Effector memory CD4-positive, alpha-beta T cell (primary cell): ENCODE data around the gene LYPD6.

ENCODE experiments used
- DNase-seq, 3 donors: peaks; one replicate each; pipeline ENCODE4 v3.0.0-alpha.2; 2020
- H3K27ac ChIP-seq: 2 replicates; pipeline ENCODE4 v1.7.0; 2013; ENCODE audit warnings: mild to moderate bottlenecking, low read length, moderate library complexity; ENCODE audit not compliant: insufficient read depth, poor library complexity, severe bottlenecking
- H3K27me3 ChIP-seq: replicated peaks from 2 replicates; pipeline ENCODE4 v1.7.0; 2013; ENCODE audit warnings: mild to moderate bottlenecking, low read length; ENCODE audit not compliant: insufficient read depth, control insufficient read depth, poor library complexity, severe bottlenecking
- H3K36me3 ChIP-seq: 2 replicates; pipeline ENCODE4 v1.7.0; 2013; ENCODE audit warnings: mild to moderate bottlenecking, low read length, moderate library complexity; ENCODE audit not compliant: control insufficient read depth, insufficient read depth
- H3K4me1 ChIP-seq: 2 replicates; pipeline ENCODE4 v1.7.0; 2013; ENCODE audit warnings: low read length, mild to moderate bottlenecking; ENCODE audit not compliant: control insufficient read depth, insufficient read depth, poor library complexity, severe bottlenecking
- H3K4me3 ChIP-seq: 2 replicates; pipeline ENCODE4 v1.7.0; 2013; ENCODE audit warnings: low read length, low read depth, mild to moderate bottlenecking; ENCODE audit not compliant: insufficient read depth, poor library complexity, severe bottlenecking
- H3K9me3 ChIP-seq: 2 replicates; pipeline ENCODE4 v1.7.0; 2013; ENCODE audit warnings: mild to moderate bottlenecking, low read length, moderate library complexity; ENCODE audit not compliant: control insufficient read depth

Gene LYPD6

GRCh38 chr2:149342509-149342908, 12.1 kb downstream of the LYPD6 start:
- Histone ChIP-seq H3K4me3 (no peak overlapping the region), H3K36me3 (no peaks in the 10 kb centered on the region), H3K27me3 (no peaks in the 10 kb centered on the region), H3K4me1 (no peaks in the 10 kb centered on the region), H3K9me3 (no peaks in the 10 kb centered on the region), H3K27ac (no peak overlapping the region)
- no peak for DNase-seq

DNA sequence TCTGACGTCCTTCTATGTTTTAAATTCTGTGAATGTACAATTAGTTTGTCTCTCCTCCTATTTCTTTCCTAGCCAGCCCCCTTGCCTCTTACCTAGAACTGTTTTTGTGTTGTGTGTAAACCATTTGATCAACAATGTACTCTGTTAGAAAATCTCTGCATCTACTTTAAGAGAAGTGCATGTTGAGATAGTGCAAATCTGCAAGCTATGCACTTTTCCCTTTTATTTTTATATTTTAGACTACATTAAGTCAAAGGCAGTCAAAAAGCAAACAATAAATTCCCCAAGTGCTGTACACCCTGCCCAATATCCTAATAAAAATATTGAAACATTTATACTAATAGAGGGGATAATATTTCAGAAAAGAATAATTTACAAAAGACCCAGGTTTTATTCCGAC, 13.7 kb downstream of the LYPD6 start:
- no peak overlapping the region for H3K4me3 ChIP-seq
- no peaks in the 10 kb centered on the region for H3K27me3 ChIP-seq
- H3K4me1 ChIP-seq = no peaks in the 10 kb centered on the region
- H3K27ac ChIP-seq = no peak overlapping the region
- DNase-seq = no peak
- no peaks in the 10 kb centered on the region for H3K9me3 ChIP-seq
- H3K36me3 ChIP-seq = no peaks in the 10 kb centered on the region

DNA sequence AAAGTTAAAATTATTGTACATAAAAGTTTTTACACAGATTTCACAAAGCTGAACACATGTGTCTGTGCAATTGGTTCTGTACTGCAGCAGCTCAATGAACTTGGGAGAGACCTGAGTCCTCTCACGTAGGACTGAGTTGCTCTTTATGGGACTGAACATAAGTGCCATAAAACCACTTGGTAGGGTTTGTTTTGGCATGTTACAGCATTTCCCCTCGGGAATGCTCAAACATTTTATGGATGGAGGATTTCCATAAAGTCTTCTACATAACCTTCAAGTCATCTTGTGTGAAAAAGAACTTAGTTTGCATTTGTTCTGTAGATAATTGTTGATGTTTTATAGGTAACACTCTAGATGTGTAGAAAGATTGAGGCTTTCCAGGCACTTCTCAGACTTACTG, 15.9 kb downstream of the LYPD6 start:
- H3K4me1 ChIP-seq = no peaks in the 10 kb centered on the region
- no peak overlapping the region for H3K4me3 ChIP-seq
- no peak overlapping the region for H3K27ac ChIP-seq
- no peaks in the 10 kb centered on the region for H3K36me3 ChIP-seq
- no peak for DNase-seq
- H3K9me3 ChIP-seq = no peaks in the 10 kb centered on the region
- H3K27me3 ChIP-seq = no peaks in the 10 kb centered on the region

GRCh38 chr2:149348291-149348690, 17.9 kb downstream of the LYPD6 start:
- no peak for DNase-seq
- no peaks in the 10 kb centered on the region for H3K36me3 ChIP-seq
- no peaks in the 10 kb centered on the region for H3K9me3 ChIP-seq
- H3K27ac ChIP-seq = no peak overlapping the region
- no peaks in the 10 kb centered on the region for H3K4me1 ChIP-seq
- no peak overlapping the region for H3K4me3 ChIP-seq
- H3K27me3 ChIP-seq = no peaks in the 10 kb centered on the region

GRCh38 chr2:149353421-149353820, 23.0 kb downstream of the LYPD6 start:
- no peak overlapping the region for H3K27ac ChIP-seq
- H3K4me1 ChIP-seq = no peaks in the 10 kb centered on the region
- no peaks in the 10 kb centered on the region for H3K9me3 ChIP-seq
- H3K36me3 ChIP-seq = no peaks in the 10 kb centered on the region
- H3K27me3 ChIP-seq = no peaks in the 10 kb centered on the region
- H3K4me3 ChIP-seq = no peak overlapping the region
- DNase-seq = no peak

GRCh38 chr2:149355716-149356422, 25.5 kb downstream of the LYPD6 start:
- Histone ChIP-seq H3K36me3 (no peaks in the 10 kb centered on the region), H3K9me3 (no peaks in the 10 kb centered on the region), H3K27me3 (no peaks in the 10 kb centered on the region), H3K4me1 (no peaks in the 10 kb centered on the region), H3K27ac (no peak overlapping the region), H3K4me3 (no peak overlapping the region)
- DNase-seq = no peak

DNA sequence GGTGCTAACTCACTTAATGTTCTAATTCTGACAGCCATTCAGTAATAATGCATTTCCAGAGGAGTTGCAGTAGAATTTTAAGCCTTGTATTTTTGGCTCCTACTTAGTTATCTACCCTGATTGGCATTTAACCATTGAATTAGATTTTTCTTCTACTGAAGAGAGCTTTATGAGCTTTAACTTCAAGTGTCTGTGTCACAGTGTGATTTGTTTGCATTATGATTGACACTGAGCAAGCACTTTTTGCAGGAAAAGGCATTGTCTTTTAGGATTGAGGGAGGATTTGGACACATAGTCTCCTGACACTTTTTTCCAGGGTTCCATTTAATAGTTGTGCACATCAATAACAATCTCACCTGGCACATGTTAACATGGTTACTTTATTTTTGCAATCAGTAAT, 26.7 kb downstream of the LYPD6 start:
- Histone ChIP-seq H3K4me1 (no peaks in the 10 kb centered on the region), H3K27ac (no peak overlapping the region), H3K36me3 (no peaks in the 10 kb centered on the region), H3K4me3 (no peak overlapping the region), H3K27me3 (no peaks in the 10 kb centered on the region), H3K9me3 (no peaks in the 10 kb centered on the region)
- no peak for DNase-seq

DNA sequence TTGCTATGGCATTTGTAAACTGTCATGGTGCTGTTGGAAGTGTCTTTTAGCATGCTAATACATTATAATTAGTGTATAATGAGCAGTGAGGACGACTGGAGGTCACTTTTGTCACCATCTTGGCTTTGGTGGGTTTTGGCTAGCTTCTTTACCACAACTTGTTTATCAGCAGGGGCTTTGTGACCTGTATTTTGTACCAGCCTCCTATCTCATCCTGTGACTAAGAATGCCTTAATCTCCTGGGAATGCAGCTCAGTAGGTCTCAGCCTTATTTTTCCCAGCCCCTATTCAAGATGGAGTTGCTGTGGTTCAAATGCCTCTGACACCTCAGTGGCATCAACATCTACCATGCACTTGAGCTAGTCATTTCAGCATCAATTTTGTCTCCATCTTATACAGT, 29.7 kb downstream of the LYPD6 start:
- Histone ChIP-seq H3K27me3 (no peaks in the 10 kb centered on the region), H3K9me3 (no peaks in the 10 kb centered on the region), H3K27ac (no peak overlapping the region), H3K36me3 (no peaks in the 10 kb centered on the region), H3K4me1 (no peaks in the 10 kb centered on the region), H3K4me3 (no peak overlapping the region)
- no peak for DNase-seq

- no peak for DNase-seq
- no peak overlapping the region for H3K4me3 ChIP-seq
- H3K4me1 ChIP-seq = no peaks in the 10 kb centered on the region
- no peaks in the 10 kb centered on the region for H3K27me3 ChIP-seq
- H3K9me3 ChIP-seq = no peaks in the 10 kb centered on the region
- no peak overlapping the region for H3K27ac ChIP-seq
- no peaks in the 10 kb centered on the region for H3K36me3 ChIP-seq
Observed at GRCh38 chr2:149363958-149364357, 33.6 kb downstream of the LYPD6 start.

- Histone ChIP-seq H3K9me3 (no peaks in the 10 kb centered on the region), H3K27ac (no peak overlapping the region), H3K27me3 (no peaks in the 10 kb centered on the region), H3K4me1 (no peaks in the 10 kb centered on the region), H3K4me3 (no peak overlapping the region), H3K36me3 (no peaks in the 10 kb centered on the region)
- DNase-seq = no peak
Observed at GRCh38 chr2:149364839-149365238, 34.5 kb downstream of the LYPD6 start.
